SK-N-SH (cell line): ENCODE measurements around the gene SRRT.

Experiments used
- CTCF ChIP-seq: fragments of 200-600 bp; sonication (generic); IDR thresholded peaks from 2 replicates; pipeline ENCODE4 v1.6.1; 2017; ENCODE audit warnings: antibody characterized with exemption, mild to moderate bottlenecking, moderate library complexity
- EZH2phosphoT487 ChIP-seq: fragments of 200-600 bp; sonication (generic); IDR thresholded peaks from 2 replicates; pipeline ENCODE4 v1.6.1; 2017; ENCODE audit warnings: low read depth, mixed run types, mild to moderate bottlenecking, antibody characterized with exemption, moderate library complexity, borderline replicate concordance
- MEF2A ChIP-seq: IDR thresholded peaks from 2 replicates; pipeline ENCODE4 v1.4.0; 2012; ENCODE audit warnings: low read depth, borderline replicate concordance
- MXI1 ChIP-seq: IDR thresholded peaks from 2 replicates; pipeline ENCODE4 v1.6.1; 2012; ENCODE audit warnings: mild to moderate bottlenecking, low read depth, low read length, improper control_type of control experiment
- NRF1 ChIP-seq: IDR thresholded peaks from 2 replicates; pipeline ENCODE4 v1.6.1; 2012; ENCODE audit warnings: low read depth, mild to moderate bottlenecking, low read length
- USF1 ChIP-seq: IDR thresholded peaks from 2 replicates; pipeline ENCODE4 v1.4.0; 2012; ENCODE audit warnings: low read depth, borderline replicate concordance
- ZBTB33 ChIP-seq: IDR thresholded peaks from 2 replicates; pipeline ENCODE4 v1.4.0; 2012; ENCODE audit warnings: low read depth, borderline replicate concordance

DNA sequence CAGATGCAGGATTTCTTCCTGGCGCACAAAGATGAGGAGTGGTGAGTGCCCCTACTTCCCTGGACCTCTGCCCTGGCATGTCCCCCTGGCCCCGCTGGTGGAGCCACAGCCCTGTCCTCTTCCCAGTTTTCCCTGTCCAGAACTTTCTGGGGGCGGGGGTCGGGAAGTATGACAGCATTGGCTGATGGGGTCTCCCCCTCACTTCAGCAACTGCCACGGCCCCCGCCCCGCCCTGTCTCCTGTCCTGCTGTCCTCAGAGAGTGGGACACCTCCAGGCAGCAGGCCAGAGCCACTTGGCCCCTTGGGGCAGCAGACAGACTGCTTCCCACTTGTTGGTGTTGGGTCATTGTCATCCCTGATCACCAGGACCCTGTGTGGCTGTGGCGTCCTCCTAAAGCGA, 7.3 kb downstream of the SRRT start:
- TF ChIP-seq MEF2A (no peak), CTCF (no peak), USF1 (no peak), NRF1 (no peak), ZBTB33 (no peak), MXI1 (no peak), EZH2phosphoT487 (no peak)
